IMR-90 (cell line): Measurements from ENCODE around the gene IRAG1.

ENCODE experiments used
- BHLHE40 ChIP-seq: fragments of 150-350 bp; IDR thresholded peaks from 2 replicates; pipeline ENCODE4 v1.6.1; 2016; ENCODE audit warnings: mild to moderate bottlenecking, low read depth, low read length
- CTCF ChIP-seq: conservative IDR thresholded peaks from 2 replicates; pipeline ENCODE4 v1.5.1; 2012; ENCODE audit warnings: mild to moderate bottlenecking, low read depth, low read length, improper control_type of control experiment
- MAFK ChIP-seq: IDR thresholded peaks from 2 replicates; pipeline ENCODE4 v1.6.1; 2012; ENCODE audit warnings: low read depth, low read length, improper control_type of control experiment
- MAZ ChIP-seq: IDR thresholded peaks from 2 replicates; pipeline ENCODE4 v1.6.1; 2012; ENCODE audit warnings: low read depth, mild to moderate bottlenecking, low read length, improper control_type of control experiment, moderate library complexity, borderline replicate concordance
- POLR2A ChIP-seq: IDR thresholded peaks from 2 replicates; pipeline ENCODE4 v1.6.1; 2012; ENCODE audit warnings: mild to moderate bottlenecking, low read depth, low read length
- RFX5 ChIP-seq: IDR thresholded peaks from 2 replicates; pipeline ENCODE4 v1.8.0; 2012; ENCODE audit warnings: low read depth, mild to moderate bottlenecking, low read length, moderate library complexity
- SMC3 ChIP-seq: fragments of 150-350 bp; IDR thresholded peaks from 2 replicates; pipeline ENCODE4 v1.6.1; 2016; ENCODE audit warnings: low read depth, mild to moderate bottlenecking, antibody characterized with exemption, low read length, moderate library complexity
- USF2 ChIP-seq: fragments of 150-350 bp; IDR thresholded peaks from 2 replicates; pipeline ENCODE4 v1.6.1; 2017; ENCODE audit warnings: mild to moderate bottlenecking, antibody characterized with exemption, low read length, low read depth

- TF ChIP-seq POLR2A, result no peak
- no peak for TF ChIP-seq CTCF
- no peak for TF ChIP-seq USF2
- no peak for TF ChIP-seq SMC3
- TF ChIP-seq MAFK, result no peak
- TF ChIP-seq BHLHE40, result no peak
- TF ChIP-seq MAZ, result no peak
- TF ChIP-seq RFX5, result no peak
These were observed 43.4 kb downstream of the IRAG1 start for GRCh38 chr11:10650166-10650565.
